Esophagus squamous epithelium (tissue), 5 donors: ENCODE results near the gene DNAAF5. TPM values are rescaled to one million over a fixed set of nuclear protein-coding genes. Genes with fewer than 3 reads are reported as not detected.

Experiments used
- DNase-seq: peaks from one replicate; lab custom pipeline; 2025; lab: John Stamatoyannopoulos, UW
- H3K27ac ChIP-seq, 4 donors: fragments of 200-600 bp; sonication (generic); one replicate each; pipeline ENCODE4 v1.5.1; 2016 to 2019; ENCODE audit warnings: mild to moderate bottlenecking in 1 of 4
- H3K27me3 ChIP-seq, 4 donors: fragments of 200-600 bp; sonication (generic); 1 replicate in 3 of 4; 2 replicates in 1 of 4; pipeline versions ENCODE4 v1.5.1 to v1.6.0; 2017 to 2021; ENCODE audit warnings: antibody characterized with exemption in 1 of 4
- H3K36me3 ChIP-seq, 3 donors: fragments of 200-600 bp; sonication (generic); one replicate each; pipeline ENCODE4 v1.5.1; 2016 to 2019
- H3K4me1 ChIP-seq, 3 donors: fragments of 200-600 bp; sonication (generic); one replicate each; pipeline ENCODE4 v1.5.1; 2017 to 2019
- H3K4me3 ChIP-seq, 4 donors: fragments of 200-600 bp; sonication (generic); 1 replicate in 3 of 4; 2 replicates in 1 of 4; pipeline ENCODE4 v1.5.1; 2016 to 2019; ENCODE audit warnings: mild to moderate bottlenecking in 2 of 4, moderate library complexity in 1 of 4
- H3K9me3 ChIP-seq, 3 donors: fragments of 200-600 bp; sonication (generic); one replicate each; pipeline ENCODE4 v1.5.1; 2016 to 2019
- CTCF ChIP-seq, 6 experiments: fragments of 450-650 bp in 4 of 6; fragments of 200-600 bp in 2 of 6; sonication (generic) in 2 of 6; IDR thresholded peaks; one replicate each; pipeline ENCODE4 v1.5.1; 2016 to 2019; ENCODE audit warnings: antibody characterized with exemption in 6 of 6, mild to moderate bottlenecking in 4 of 6, moderate library complexity in 4 of 6
- POLR2A ChIP-seq, 4 donors: fragments of 450-650 bp; IDR thresholded peaks; one replicate each; pipeline ENCODE4 v1.6.1; 2017; ENCODE audit warnings: antibody characterized with exemption in 4 of 4, mild to moderate bottlenecking in 4 of 4, moderate library complexity in 3 of 4
- WGBS, 2 donors: methylation state at CpG; one replicate each; pipeline ENCODE4 v1.1.5; 2018; 5-methylcytosine and 5-hydroxymethylcytosine counted together
- intact Hi-C: fragments of 100-400 bp; cut with DNase I; formaldehyde crosslinking; loops from one replicate; pipeline ENCODE4 v1.15.0; 2022
- total RNA-seq, 4 donors: library from RNA; depleted of rRNA; stranded (reverse); fragments of >200 nt; gene quantifications; one replicate each; pipeline ENCODE4 v1.1.0, GENCODE V29; 2016
- donor health status: DM: yes; HTN: yes; CAD: no.

DNAAF5 gene
- total RNA-seq, 4 donors from 2014 or later = 23.7 to 30.1 (median 28.2) TPM

DNA sequence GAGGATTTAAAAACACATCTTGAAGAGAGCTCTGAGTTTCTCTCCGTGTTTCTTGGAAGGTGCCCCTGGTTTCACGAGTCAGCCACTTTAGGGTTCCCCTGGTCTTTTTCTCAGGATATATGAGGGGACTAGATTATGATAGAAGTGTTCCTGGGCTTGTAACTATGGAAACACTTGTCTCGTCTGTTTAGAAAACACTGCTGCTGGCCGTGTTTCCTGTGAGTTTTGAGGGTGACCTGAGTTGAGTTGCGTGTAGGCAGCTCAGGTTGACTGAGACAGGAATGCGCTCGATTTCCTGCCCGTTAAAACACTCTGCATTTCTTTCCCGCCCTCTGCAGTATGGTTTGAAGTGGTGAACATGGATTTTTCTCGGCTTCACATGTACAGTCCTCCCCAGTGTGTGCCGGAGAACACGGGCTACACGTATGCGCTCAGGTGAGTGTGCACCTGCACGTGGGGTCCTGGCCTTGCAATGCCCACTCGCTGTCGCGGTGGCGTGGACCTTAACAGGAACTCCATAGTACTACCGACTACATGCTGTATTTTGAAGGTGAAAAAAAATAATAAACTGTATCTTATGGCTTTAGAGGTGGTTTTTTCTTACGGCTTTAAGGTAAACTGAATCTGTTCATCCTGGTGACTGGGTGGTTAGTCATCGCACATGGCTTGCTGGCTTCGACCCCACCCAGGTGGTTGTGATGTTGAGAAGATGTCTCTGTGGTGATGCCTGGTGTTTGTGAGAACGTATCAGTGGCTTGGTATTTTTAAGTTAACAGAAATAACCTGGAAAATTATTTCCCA lies 105.9 kb downstream of the DNAAF5 start, which contains the start of gene SUN1:
Gene SUN1 (plus strand): TSS at position 310 of the 801 bp plus-strand sequence. CDS start 49 bp downstream, at position 359.
- Histone ChIP-seq H3K4me1 (peaks cover 43 to 91% (median 67%) of the 10 kb centered on the region in 3 donors), H3K4me3 (peak within 1 kb of the TSS in 3 of 4 donors; percentile 6 to 47 (median 22)), H3K36me3 (peaks cover 0 to 25% (median 0%) of the 10 kb centered on the region in 3 donors), H3K9me3 (no peaks in the 10 kb centered on the region), H3K27ac (peak within 1 kb of the TSS; percentile 82 to 96 (median 92)), H3K27me3 (no peaks in the 10 kb centered on the region)
- 25 to 34% methylated on average over 22 to 23 of the region's 24 CpGs for WGBS, 2 donors
- intact Hi-C loops = no loop called here
- TF ChIP-seq CTCF (IDR thresholded peaks at IDR 0.05) = peak in 1 of 6 experiments; percentile 11
- no peak for TF ChIP-seq POLR2A (IDR thresholded peaks at IDR 0.05)
- no peak for DNase-seq

DNA sequence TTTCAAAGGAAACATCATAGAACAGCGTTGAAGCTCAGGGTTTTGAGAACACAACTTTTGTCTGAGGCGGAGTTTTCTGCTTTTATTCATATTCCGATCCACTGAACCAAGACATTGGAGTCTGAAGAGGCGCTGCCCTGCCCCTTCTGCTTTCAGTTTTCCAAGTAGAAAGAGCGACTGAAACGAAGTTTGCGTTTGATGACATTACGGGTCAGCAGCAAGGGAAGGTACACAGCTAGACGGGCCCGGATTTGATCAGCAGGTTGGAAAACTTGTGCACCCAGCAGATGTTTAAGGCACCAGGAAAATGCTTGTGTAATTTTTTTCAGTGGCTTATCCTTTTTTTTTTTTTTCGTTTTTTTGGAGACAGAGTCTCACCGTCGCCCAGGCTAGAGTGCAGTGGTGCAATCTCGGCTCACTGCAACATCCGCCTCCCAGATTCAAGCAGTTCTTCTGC lies 106.5 kb downstream of the DNAAF5 start:
- H3K36me3 ChIP-seq = peaks cover 0 to 30% (median 0%) of the 10 kb centered on the region in 3 donors
- peak overlapping the region; percentile 82 to 96 (median 92) for H3K27ac ChIP-seq
- H3K4me3 ChIP-seq = peak overlapping the region in 1 of 4 donors; percentile 47
- TF ChIP-seq CTCF (IDR thresholded peaks at IDR 0.05) (no peak), POLR2A (IDR thresholded peaks at IDR 0.05) (no peak)
- no peak for DNase-seq
- no peaks in the 10 kb centered on the region for H3K27me3 ChIP-seq
- no peaks in the 10 kb centered on the region for H3K9me3 ChIP-seq
- intact Hi-C loops = no loop called here
- WGBS, 2 donors = 52 to 53% methylated on average over 13 to 15 of the region's 15 CpGs
- peaks cover 43 to 97% (median 67%) of the 10 kb centered on the region in 3 donors for H3K4me1 ChIP-seq

DNA sequence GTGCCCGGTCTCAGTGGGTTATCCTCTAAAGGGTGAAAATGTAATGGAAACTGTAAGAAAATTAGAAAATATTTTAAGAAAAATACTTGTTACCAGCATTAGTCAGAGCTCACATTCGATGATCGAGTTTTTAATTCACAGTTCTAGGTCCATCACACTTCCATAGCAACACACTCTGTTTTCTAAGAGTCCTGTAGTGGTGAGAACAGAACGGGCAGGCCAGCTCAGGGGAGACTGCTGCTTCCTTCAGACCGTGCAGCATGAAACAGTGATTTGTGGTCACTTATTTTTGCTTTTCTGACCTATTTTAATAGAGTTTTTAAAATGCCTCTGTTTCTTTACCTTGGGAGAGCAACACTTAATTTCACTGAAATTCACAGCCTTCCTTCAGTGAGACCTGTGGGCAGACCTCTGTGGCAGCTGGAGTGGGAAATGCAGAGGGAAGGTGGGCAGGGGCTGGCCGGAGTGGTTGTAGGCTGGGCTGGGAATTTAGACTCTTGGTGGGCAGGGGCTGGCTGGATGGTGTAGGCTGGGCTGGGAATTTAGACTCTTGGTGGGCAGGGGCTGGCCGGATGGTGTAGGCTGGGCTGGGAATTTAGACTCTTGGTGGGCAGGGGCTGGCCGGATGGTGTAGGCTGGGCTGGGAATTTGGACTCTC lies 107.2 kb downstream of the DNAAF5 start:
- WGBS, 2 donors = 60 to 70% methylated on average over 7 to 8 of the region's 8 CpGs
- H3K36me3 ChIP-seq = peaks cover 0 to 33% (median 0%) of the 10 kb centered on the region in 3 donors
- no peaks in the 10 kb centered on the region for H3K9me3 ChIP-seq
- DNase-seq = no peak
- no peaks in the 10 kb centered on the region for H3K27me3 ChIP-seq
- intact Hi-C loops = no loop called here
- peaks cover 43 to 98% (median 67%) of the 10 kb centered on the region in 3 donors for H3K4me1 ChIP-seq
- H3K4me3 ChIP-seq = no peak overlapping the region
- TF ChIP-seq POLR2A (IDR thresholded peaks at IDR 0.05) = no peak
- no peak for TF ChIP-seq CTCF (IDR thresholded peaks at IDR 0.05)
- peak overlapping the region; percentile 31 to 96 (median 86) for H3K27ac ChIP-seq

DNA sequence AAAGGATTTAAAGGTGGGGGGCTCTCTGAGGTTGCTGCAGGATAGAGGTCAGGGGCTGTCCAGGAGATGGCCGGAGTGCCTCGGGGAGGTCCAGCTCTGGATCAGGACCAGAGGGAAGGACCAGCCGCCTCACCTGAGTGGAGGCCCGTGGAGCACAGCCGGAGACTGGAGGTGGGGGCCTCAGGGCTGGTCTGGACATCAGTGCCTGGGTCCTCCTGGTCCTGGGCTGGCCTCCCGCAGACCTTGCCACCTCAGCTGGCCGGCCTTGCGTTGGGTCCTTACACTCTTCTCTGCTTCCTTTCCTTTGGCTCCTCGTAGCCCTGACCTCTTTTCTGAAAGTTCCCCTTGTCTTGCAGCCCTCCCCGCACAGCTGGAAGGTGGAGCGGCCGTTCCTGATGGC lies 107.8 kb downstream of the DNAAF5 start:
- no peak for DNase-seq
- peak overlapping the region; percentile 31 to 96 (median 86) for H3K27ac ChIP-seq
- H3K9me3 ChIP-seq = no peaks in the 10 kb centered on the region
- peaks cover 43 to 95% (median 67%) of the 10 kb centered on the region in 3 donors for H3K4me1 ChIP-seq
- no peak overlapping the region for H3K4me3 ChIP-seq
- H3K27me3 ChIP-seq = no peaks in the 10 kb centered on the region
- H3K36me3 ChIP-seq = peaks cover 0 to 36% (median 0%) of the 10 kb centered on the region in 3 donors
- TF ChIP-seq CTCF (IDR thresholded peaks at IDR 0.05) (no peak), POLR2A (IDR thresholded peaks at IDR 0.05) (no peak)
- WGBS, 2 donors = 88 to 96% methylated on average over 10 to 11 of the region's 12 CpGs
- intact Hi-C loops = no loop called here
